ENCODE measurements around the gene HTRA2.

HTRA2 gene

GRCh38 chr2:74526649-74527230, 3.0 kb upstream of the HTRA2 start:
- Histone ChIP-seq H3K36me3 (replicated peaks; ENCODE audit: low read depth, low read length) (peaks cover 41% of the 10 kb centered on the region), H4K20me1 (ENCODE audit: insufficient read depth, low read length) (no peaks in the 10 kb centered on the region; the same call in 1 of the 2 replicates), H3K27me3 (ENCODE audit: low read depth, low read length) (no peaks in the 10 kb centered on the region), H3K4me2 (ENCODE audit: low read length) (peak overlapping the region; percentile 96), H3K9ac (ENCODE audit: low read length) (peak overlapping the region; percentile 48; the same call in 1 of the 2 replicates), H2AFZ (ENCODE audit: low read depth, low read length) (no peak overlapping the region), H3K79me2 (ENCODE audit: low read length) (peaks cover 46% of the 10 kb centered on the region), H3K4me1 (ENCODE audit: low read length) (peaks cover 42% of the 10 kb centered on the region), H3K9me3 (ENCODE audit: insufficient read depth, low read length) (no peaks in the 10 kb centered on the region), H3K4me3 (ENCODE audit: low read length) (peak overlapping the region; percentile 99), H3K27ac (ENCODE audit: low read length) (peak overlapping the region; percentile 95)
- TF ChIP-seq EZH2phosphoT487 (IDR thresholded peaks at IDR 0.05; ENCODE audit: low read depth) (no peak), CTCF (IDR thresholded peaks at IDR 0.05; ENCODE audit: low read depth, low read length) (no peak)

GRCh38 chr2:74527741-74528140, 2.0 kb upstream of the HTRA2 start:
- Histone ChIP-seq H3K79me2 (ENCODE audit: low read length) (peaks cover 48% of the 10 kb centered on the region), H3K4me3 (ENCODE audit: low read length) (peak overlapping the region; percentile 99), H4K20me1 (ENCODE audit: insufficient read depth, low read length) (no peaks in the 10 kb centered on the region; the same call in 1 of the 2 replicates), H3K9me3 (ENCODE audit: insufficient read depth, low read length) (no peaks in the 10 kb centered on the region), H3K27me3 (ENCODE audit: low read depth, low read length) (no peaks in the 10 kb centered on the region), H3K4me2 (ENCODE audit: low read length) (peak overlapping the region; percentile 96), H3K27ac (ENCODE audit: low read length) (peak overlapping the region; percentile 95), H2AFZ (ENCODE audit: low read depth, low read length) (no peak overlapping the region), H3K9ac (ENCODE audit: low read length) (peak overlapping the region; percentile 98; the same call in 1 of the 2 replicates), H3K36me3 (replicated peaks; ENCODE audit: low read depth, low read length) (peaks cover 50% of the 10 kb centered on the region), H3K4me1 (ENCODE audit: low read length) (peaks cover 44% of the 10 kb centered on the region)
- TF ChIP-seq EZH2phosphoT487 (IDR thresholded peaks at IDR 0.05; ENCODE audit: low read depth) (no peak), CTCF (IDR thresholded peaks at IDR 0.05; ENCODE audit: low read depth, low read length) (no peak)

- Histone ChIP-seq H3K9ac (ENCODE audit: low read length) (peak overlapping the region; percentile 98), H2AFZ (ENCODE audit: low read depth, low read length) (no peak overlapping the region; the same call in 1 of the 2 replicates), H3K9me3 (ENCODE audit: insufficient read depth, low read length) (no peaks in the 10 kb centered on the region), H3K27ac (ENCODE audit: low read length) (peak overlapping the region; percentile 95), H4K20me1 (ENCODE audit: insufficient read depth, low read length) (no peaks in the 10 kb centered on the region; the same call in 1 of the 2 replicates), H3K27me3 (ENCODE audit: low read depth, low read length) (no peaks in the 10 kb centered on the region), H3K4me1 (ENCODE audit: low read length) (peaks cover 44% of the 10 kb centered on the region), H3K36me3 (replicated peaks; ENCODE audit: low read depth, low read length) (peaks cover 51% of the 10 kb centered on the region), H3K79me2 (ENCODE audit: low read length) (peaks cover 48% of the 10 kb centered on the region), H3K4me2 (ENCODE audit: low read length) (peak overlapping the region; percentile 96), H3K4me3 (ENCODE audit: low read length) (peak overlapping the region; percentile 99)
- TF ChIP-seq CTCF (IDR thresholded peaks at IDR 0.05; ENCODE audit: low read depth, low read length) (peak; percentile 24; the same call in 1 of the 2 replicates), EZH2phosphoT487 (IDR thresholded peaks at IDR 0.05; ENCODE audit: low read depth) (no peak)
These were observed 955 bp upstream of the HTRA2 start for GRCh38 chr2:74528600-74529356.
